ENCODE results near the gene LYSMD1. TPM values are rescaled to one million over a fixed set of nuclear protein-coding genes. Genes with fewer than 3 reads are reported as not detected.
A peak's percentile ranks its signal among the peaks of the same experiment; 100 is the strongest.

Gene LYSMD1
- total and polyA plus RNA-seq, 2 of the 8 experiments (the other 6 are each of a cell fraction or from before 2014, with no cell fraction given), result 2.4 to 6.0 TPM

GRCh38 chr1:151165738-151166504 is at the start of gene LYSMD1, which contains the start of gene SCNM1 (continued):
- TF ChIP-seq SIRT6 (IDR thresholded peaks at IDR 0.05; ENCODE audit: low read length) (peak; percentile 77), CHD2 (IDR thresholded peaks at IDR 0.05; ENCODE audit: low read length) (peak; percentile 71), NRF1 (IDR thresholded peaks at IDR 0.05; ENCODE audit: low read depth, low read length) (no peak), YY1 (IDR thresholded peaks at IDR 0.05; ENCODE audit: low read depth, low read length) (peak; percentile 78), SP4 (IDR thresholded peaks at IDR 0.05; ENCODE audit: low read length) (no peak; the same call in 1 of the 2 replicates), TAF1 (IDR thresholded peaks at IDR 0.05; ENCODE audit: low read depth, low read length) (peak; percentile 70; the same call in 1 of the 2 replicates), EGR1 (IDR thresholded peaks at IDR 0.05; ENCODE audit: borderline replicate concordance, low read depth, low read length) (peak; percentile 93), TCF12 (IDR thresholded peaks at IDR 0.05; ENCODE audit: low read depth, low read length) (no peak), PHF8 (conservative IDR thresholded peaks at IDR 0.05; ENCODE audit: low read depth, low read length) (peak; percentile 57; the same call in 1 of the 2 replicates), SIX5 (IDR thresholded peaks at IDR 0.05; ENCODE audit: low read depth, low read length) (peak; percentile 99), JUN (IDR thresholded peaks at IDR 0.05; ENCODE audit: low read depth, low read length) (no peak)
- TF ChIP-seq, protein P1, sequence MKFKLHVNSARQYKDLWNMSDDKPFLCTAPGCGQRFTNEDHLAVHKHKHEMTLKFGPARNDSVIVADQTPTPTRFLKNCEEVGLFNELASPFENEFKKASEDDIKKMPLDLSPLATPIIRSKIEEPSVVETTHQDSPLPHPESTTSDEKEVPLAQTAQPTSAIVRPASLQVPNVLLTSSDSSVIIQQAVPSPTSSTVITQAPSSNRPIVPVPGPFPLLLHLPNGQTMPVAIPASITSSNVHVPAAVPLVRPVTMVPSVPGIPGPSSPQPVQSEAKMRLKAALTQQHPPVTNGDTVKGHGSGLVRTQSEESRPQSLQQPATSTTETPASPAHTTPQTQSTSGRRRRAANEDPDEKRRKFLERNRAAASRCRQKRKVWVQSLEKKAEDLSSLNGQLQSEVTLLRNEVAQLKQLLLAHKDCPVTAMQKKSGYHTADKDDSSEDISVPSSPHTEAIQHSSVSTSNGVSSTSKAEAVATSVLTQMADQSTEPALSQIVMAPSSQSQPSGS (IDR thresholded peaks at IDR 0.05; ENCODE audit: low read length), result peak; percentile 57; the same call in 1 of the 2 replicates
